ENCODE measurements around the gene NCOA3. TPM values are rescaled to one million over a fixed set of nuclear protein-coding genes. Genes with fewer than 3 reads are reported as not detected.

The NCOA3 gene
- total RNA-seq, 1 experiment from 2014 or later: 23.3 TPM

- WGBS (ENCODE audit: extremely low coverage, insufficient read length, low lambda C conversion rate): no CpG with 5 or more reads among the region's 5 CpGs
- TF ChIP-seq CTCF (conservative IDR thresholded peaks at IDR 0.05): no peak
Measured at GRCh38 chr20:47667086-47667485, 165.4 kb downstream of the NCOA3 start.

More at GRCh38 chr20:47667086-47667485, 165.4 kb downstream of the NCOA3 start:
- H3K4me1 ChIP-seq (ENCODE audit: insufficient read depth, low read length): no peaks in the 10 kb centered on the region
- no peak overlapping the region for H2BK20ac ChIP-seq (ENCODE audit: low read depth, low read length, poor library complexity, severe bottlenecking)
- Mint-ChIP-seq H3K27me3 (ENCODE audit: low read depth) (peaks cover 3% of the 10 kb centered on the region), H3K4me1 (peaks cover 13 to 23% of the 10 kb centered on the region in 2 experiments), H3K27ac (no peak overlapping the region; a peak in 1 of 7 replicates), H3K4me3 (no peak overlapping the region; a peak in 1 of 5 replicates), H3K9me3 (peaks cover 0 to 2% of the 10 kb centered on the region in 2 experiments; a peak in 1 of 5 replicates), H3K36me3 (ENCODE audit: insufficient read depth in 1 of 3, low read depth in 3 of 3) (peaks cover 0 to 7% (median 0%) of the 10 kb centered on the region in 3 experiments; a peak in 2 of 7 replicates)
- H2BK5ac ChIP-seq (ENCODE audit: insufficient read length, low read length): no peak overlapping the region
- no peak overlapping the region for H4K5ac ChIP-seq (ENCODE audit: insufficient read length, low read depth, low read length)
- H3K27me3 ChIP-seq (ENCODE audit: insufficient read depth, low read length): no peaks in the 10 kb centered on the region
- H2BK15ac ChIP-seq (ENCODE audit: low read depth, low read length): no peak overlapping the region
- H3K79me1 ChIP-seq (ENCODE audit: insufficient read depth, low read depth, low read length, poor library complexity, severe bottlenecking): no peaks in the 10 kb centered on the region
- no peak overlapping the region for H3K9ac ChIP-seq (ENCODE audit: extremely low read depth, insufficient read length, low read length)
- H3K18ac ChIP-seq (ENCODE audit: insufficient read length, low read depth, low read length): no peak overlapping the region
- no peaks in the 10 kb centered on the region for H3K23me2 ChIP-seq (ENCODE audit: insufficient read length, low read depth, low read length, poor library complexity, severe bottlenecking)
- H3T11ph ChIP-seq (ENCODE audit: low read length): no peak overlapping the region
- DNase-seq: no peak
- H3K9me3 ChIP-seq (ENCODE audit: control insufficient read depth, low read depth, low read length): no peaks in the 10 kb centered on the region
- H3K4me2 ChIP-seq (ENCODE audit: insufficient read depth, insufficient read length, low read length): no peak overlapping the region
- no peak overlapping the region for H3K4ac ChIP-seq (ENCODE audit: low read depth, low read length)
- H3K23ac ChIP-seq (ENCODE audit: insufficient read length, low read depth, low read length): no peak overlapping the region
- H3K27ac ChIP-seq (ENCODE audit: insufficient read length, low read depth, low read length): no peak overlapping the region
- no peak overlapping the region for H2BK120ac ChIP-seq (ENCODE audit: low read depth, low read length, poor library complexity, severe bottlenecking)
- no peak overlapping the region for H2BK12ac ChIP-seq (ENCODE audit: insufficient read length, low read depth, low read length)
- H3K14ac ChIP-seq (ENCODE audit: insufficient read depth, low read length): no peak overlapping the region
- H4K91ac ChIP-seq (ENCODE audit: insufficient read length, low read depth, low read length): no peak overlapping the region
- H3K79me2 ChIP-seq (ENCODE audit: insufficient read depth, low read length): no peaks in the 10 kb centered on the region
- no peaks in the 10 kb centered on the region for H4K20me1 ChIP-seq (ENCODE audit: control insufficient read depth, insufficient read depth, insufficient read length)
- no peak overlapping the region for H2AFZ ChIP-seq (ENCODE audit: low read length)
- H2AK5ac ChIP-seq (ENCODE audit: insufficient read length, low read length): no peak overlapping the region
- no peak overlapping the region for H4K8ac ChIP-seq (replicated peaks; ENCODE audit: insufficient read length, low read depth, low read length)
- H3K56ac ChIP-seq (ENCODE audit: insufficient read length, low read depth, low read length): no peak overlapping the region

Measured in H9 (cell line).